Fibroblast of the aortic adventitia (primary cell): Measurements from ENCODE around the gene DST. TPM values are rescaled to one million over a fixed set of nuclear protein-coding genes. Genes with fewer than 3 reads are reported as not detected.
A peak's percentile ranks its signal among the peaks of the same experiment; 100 is the strongest.
"Not testable (repeated sequence)": the region's sequence is repeated elsewhere in the genome, so short reads cannot be mapped to it uniquely, and the experiment has no call there.

Source experiments
- DNase-seq: peaks from one replicate; pipeline ENCODE4 v3.0.0-alpha.2; 2010; ENCODE audit warnings: low read depth
- H3K4me3 ChIP-seq: 2 replicates; pipeline ENCODE4 v1.5.1; 2011; ENCODE audit warnings: low read depth, mild to moderate bottlenecking, control low read depth, low read length, moderate library complexity
- total RNA-seq: library from RNA; depleted of rRNA; stranded (reverse); fragments of >200 nt; gene quantifications from 2 replicates; pipeline ENCODE4 v1.2.3, GENCODE V29; 2012; ENCODE audit warnings: low replicate concordance
- TF ChIP-seq, protein P1 (sequence below): IDR thresholded peaks from 2 replicates; pipeline ENCODE4 v1.5.1; 2011; ENCODE audit warnings: mild to moderate bottlenecking, low read length, control low read depth, inconsistent platforms; ENCODE audit not compliant: insufficient read depth

The DST gene
- total RNA-seq, 1 donor, result 505 TPM

DNA sequence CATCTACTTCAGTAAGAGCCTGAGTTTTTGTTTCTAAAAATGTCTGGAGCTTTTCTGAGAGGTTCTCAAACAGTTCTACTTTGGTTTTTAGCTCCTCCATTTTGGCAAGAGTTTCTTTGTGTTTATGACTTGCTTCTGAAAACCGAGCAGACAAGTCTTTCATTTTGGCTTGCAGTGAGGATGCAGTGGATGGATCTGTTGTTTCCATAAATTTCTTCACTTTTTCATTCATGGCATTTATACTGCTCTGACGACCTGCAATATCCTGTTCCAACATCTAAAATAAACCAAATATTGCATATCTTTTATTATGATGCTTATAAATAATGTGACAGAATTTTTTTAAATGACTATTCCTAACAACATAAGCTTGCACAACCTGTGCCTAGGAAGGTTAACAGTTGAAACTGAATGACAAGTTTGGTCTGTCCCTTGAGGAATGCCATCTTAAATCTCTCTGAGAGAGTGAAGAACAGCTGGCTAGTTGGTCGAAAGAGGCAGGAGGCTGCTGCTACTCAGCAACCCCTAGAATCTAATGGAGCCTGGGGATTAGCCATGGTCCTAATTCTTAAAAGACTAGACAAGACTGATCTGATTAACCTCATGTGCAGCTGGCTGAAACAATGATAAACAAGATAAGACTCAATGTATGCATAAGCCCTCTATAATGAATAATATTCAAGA lies 69.8 kb downstream of the DST start:
- no peak overlapping the region for H3K4me3 ChIP-seq
- TF ChIP-seq, protein P1, sequence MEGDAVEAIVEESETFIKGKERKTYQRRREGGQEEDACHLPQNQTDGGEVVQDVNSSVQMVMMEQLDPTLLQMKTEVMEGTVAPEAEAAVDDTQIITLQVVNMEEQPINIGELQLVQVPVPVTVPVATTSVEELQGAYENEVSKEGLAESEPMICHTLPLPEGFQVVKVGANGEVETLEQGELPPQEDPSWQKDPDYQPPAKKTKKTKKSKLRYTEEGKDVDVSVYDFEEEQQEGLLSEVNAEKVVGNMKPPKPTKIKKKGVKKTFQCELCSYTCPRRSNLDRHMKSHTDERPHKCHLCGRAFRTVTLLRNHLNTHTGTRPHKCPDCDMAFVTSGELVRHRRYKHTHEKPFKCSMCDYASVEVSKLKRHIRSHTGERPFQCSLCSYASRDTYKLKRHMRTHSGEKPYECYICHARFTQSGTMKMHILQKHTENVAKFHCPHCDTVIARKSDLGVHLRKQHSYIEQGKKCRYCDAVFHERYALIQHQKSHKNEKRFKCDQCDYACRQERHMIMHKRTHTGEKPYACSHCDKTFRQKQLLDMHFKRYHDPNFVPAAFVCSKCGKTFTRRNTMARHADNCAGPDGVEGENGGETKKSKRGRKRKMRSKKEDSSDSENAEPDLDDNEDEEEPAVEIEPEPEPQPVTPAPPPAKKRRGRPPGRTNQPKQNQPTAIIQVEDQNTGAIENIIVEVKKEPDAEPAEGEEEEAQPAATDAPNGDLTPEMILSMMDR, result no peak
- no peak for DNase-seq

DNA sequence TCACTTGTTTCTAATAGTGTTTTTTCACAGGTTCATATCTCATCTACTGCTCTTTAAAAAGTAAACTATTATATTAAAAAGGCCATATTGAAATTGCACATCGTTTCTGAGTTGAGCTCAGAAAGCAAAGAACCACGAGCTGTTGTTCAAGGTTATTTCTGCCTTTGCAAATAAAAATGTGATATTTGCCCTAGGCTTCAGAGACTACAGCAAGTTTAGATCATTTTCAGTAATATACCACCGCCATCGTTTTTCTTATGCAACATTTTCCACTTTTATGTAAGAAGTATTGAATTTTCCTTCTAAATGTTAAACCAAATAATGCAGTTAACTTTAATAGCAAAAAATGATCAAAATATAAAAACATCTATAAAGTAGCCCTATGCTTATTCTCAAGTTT lies 71.1 kb downstream of the DST start:
- DNase-seq, result no peak
- no peak overlapping the region for H3K4me3 ChIP-seq
- TF ChIP-seq, protein P1, result no peak

DNA sequence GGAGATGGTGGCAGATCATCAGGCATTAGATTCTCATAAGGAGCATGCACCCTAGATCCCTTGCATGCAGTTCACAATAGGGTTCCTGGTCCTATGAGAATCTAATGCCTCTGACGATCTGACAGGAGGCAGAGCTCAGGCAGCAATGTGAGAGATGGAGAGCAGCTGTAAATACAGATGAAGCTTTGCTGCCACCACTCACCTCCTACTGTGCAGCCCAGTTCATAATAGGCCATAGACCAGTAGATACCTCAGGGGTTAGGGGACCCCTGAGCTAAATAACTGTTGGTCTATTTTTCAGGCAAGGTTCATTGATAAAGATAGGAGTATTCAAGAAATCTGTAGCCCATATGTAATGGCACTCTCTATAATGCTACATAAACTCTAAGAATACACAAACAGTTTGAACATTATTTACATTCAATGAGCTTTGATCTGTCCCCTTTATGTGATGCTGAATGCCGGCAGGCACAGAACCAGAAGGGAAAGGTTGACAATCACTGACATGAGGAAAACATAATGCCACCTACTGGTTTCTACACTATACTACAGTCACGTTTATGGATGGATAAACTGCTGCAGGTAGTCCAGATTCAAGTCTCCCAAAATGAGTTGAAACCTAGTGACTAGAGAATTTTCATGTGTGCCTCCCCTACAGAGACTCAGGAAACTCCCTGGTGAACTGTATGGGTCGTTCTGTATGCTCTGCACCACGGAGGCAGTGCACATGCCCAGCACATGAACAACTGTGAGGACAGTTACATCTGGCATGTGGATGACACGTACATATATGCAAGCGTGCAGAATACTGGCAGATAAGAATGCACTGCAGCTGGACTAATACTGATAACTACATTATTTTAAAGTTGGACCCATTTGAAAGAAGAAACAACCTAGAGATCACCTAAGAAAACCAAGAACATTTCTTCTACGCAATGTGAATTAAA lies 72.0 kb downstream of the DST start:
- peak; percentile 47 for DNase-seq
- no peak overlapping the region for H3K4me3 ChIP-seq
- TF ChIP-seq, protein P1, result peak; percentile 63

DNA sequence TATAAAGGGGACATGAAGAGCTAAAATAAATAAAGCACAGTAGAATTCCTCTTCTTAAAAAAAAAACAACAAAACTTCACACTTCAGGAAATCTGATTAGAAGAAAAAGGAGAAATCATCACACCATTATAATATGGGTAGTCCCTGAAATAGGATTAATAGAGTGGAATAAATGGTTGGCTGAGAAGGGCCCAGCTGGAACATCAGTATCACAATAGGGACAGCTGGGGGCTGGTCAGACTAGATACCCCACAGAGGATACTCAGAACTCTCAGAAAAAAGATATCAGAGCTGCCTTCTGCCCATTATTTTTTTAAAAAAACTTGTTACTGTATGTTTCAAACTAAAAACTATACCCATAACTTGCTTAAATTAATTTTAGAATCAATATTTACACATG lies 75.2 kb downstream of the DST start:
- no peak for DNase-seq
- H3K4me3 ChIP-seq, result no peak overlapping the region
- TF ChIP-seq, protein P1, result no peak

DNA sequence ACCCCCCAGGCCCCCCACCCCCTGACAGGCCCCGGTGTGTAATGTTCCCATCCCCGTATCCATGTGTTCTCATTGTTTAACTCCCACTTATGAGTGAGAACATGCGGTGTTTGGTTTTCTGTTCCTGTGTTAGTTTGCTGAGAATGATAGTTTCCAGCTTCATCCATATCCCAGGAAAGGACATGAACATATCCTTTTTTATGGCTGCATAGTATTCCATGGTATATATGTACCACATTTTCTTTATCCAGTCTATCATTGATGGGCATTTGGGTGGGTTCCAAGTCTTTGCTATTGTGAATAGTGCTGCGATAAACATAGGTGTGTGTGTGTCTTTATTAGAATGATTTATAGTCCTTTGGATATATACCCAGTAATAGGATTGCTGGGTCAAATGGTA lies 80.0 kb downstream of the DST start:
- H3K4me3 ChIP-seq, DNase-seq: not testable (repeated sequence)

DNA sequence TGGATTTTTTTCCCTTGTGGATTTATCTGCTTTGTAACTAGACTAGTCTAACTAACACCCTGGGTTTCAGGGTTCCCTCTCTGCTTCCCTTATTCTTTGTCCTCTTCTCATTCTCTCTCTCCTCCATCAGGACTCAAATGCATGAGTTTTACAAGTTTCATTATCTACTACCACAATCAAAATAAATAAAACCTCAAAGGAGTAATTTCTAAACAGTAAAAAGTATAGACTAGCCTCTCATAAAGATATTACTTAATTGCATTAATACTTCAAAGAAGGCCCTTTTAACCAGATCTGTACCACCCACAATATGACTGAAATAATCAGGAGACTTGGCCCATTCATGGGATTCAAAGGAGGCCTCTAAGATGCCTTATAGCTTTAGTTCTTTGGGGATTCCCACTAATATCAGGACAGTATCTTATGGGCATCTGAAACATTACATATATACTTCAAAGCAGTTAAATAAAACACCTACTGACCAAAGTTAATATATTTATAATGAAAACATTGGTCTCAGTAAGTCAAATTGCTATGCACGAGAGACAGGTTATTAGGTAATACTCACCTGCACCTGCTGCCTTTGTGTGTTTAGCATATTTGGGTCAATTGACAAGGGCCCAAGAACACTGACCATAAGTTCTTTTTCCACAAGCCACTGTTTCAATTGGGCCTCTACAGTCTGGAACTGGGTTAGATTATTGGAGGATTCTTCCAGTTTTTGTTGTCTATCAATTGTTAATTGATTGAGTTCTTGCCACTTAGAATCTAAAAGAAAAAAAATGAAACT lies 85.7 kb downstream of the DST start:
- no peak for DNase-seq
- TF ChIP-seq, protein P1, result no peak
- H3K4me3 ChIP-seq, result no peak overlapping the region

DNA sequence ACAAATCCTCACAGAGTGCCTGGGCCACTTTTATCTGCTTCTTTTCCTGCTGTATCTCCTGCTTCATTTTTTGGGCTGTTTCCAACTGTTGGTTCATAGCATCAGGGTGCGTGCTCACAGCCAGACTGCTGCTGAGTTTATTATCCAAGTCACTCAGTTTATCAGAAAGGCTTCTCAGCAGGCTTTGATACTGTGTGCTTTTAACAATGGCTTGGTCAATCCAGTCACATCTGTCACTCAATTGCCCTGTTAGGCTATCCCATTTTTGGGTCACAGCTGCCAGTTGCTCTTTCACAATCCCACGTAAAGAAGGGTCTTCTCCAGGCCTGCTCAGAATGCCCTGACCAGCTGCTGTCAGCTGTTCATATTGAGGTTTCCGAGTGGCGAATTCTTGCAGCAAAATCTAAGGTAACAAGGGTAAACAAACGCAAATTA lies 87.2 kb downstream of the DST start:
- DNase-seq, result peak; percentile 81
- TF ChIP-seq, protein P1, result no peak

More for the DNA sequence above, 87.2 kb downstream of the DST start:
- no peak overlapping the region for H3K4me3 ChIP-seq
